Measurements from ENCODE around the gene TSGA10IP.

GRCh38 chr11:65973439-65974110 is 28.3 kb downstream of the TSGA10IP start:
- no peak for TF ChIP-seq CTCF (IDR thresholded peaks at IDR 0.05; ENCODE audit: low read depth, low read length, poor library complexity, severe bottlenecking)
- no peak for TF ChIP-seq EZH2phosphoT487 (IDR thresholded peaks at IDR 0.05; ENCODE audit: borderline replicate concordance, low read length)
